ENCODE measurements around the gene MUC16. TPM values are rescaled to one million over a fixed set of nuclear protein-coding genes. Genes with fewer than 3 reads are reported as not detected.

Gene MUC16
- total RNA-seq, 1 donor from 2014 or later, result under 0.01 TPM

- no peak for DNase-seq (ENCODE audit: low read depth)
- TF ChIP-seq, protein P1, sequence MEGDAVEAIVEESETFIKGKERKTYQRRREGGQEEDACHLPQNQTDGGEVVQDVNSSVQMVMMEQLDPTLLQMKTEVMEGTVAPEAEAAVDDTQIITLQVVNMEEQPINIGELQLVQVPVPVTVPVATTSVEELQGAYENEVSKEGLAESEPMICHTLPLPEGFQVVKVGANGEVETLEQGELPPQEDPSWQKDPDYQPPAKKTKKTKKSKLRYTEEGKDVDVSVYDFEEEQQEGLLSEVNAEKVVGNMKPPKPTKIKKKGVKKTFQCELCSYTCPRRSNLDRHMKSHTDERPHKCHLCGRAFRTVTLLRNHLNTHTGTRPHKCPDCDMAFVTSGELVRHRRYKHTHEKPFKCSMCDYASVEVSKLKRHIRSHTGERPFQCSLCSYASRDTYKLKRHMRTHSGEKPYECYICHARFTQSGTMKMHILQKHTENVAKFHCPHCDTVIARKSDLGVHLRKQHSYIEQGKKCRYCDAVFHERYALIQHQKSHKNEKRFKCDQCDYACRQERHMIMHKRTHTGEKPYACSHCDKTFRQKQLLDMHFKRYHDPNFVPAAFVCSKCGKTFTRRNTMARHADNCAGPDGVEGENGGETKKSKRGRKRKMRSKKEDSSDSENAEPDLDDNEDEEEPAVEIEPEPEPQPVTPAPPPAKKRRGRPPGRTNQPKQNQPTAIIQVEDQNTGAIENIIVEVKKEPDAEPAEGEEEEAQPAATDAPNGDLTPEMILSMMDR (conservative IDR thresholded peaks at IDR 0.05; ENCODE audit: low read depth, low read length), result no peak
- H3K4me3 ChIP-seq (ENCODE audit: low read depth, low read length), result no peak overlapping the region
These were observed 42.7 kb upstream of the MUC16 start for GRCh38 chr19:9052894-9053293.

DNA sequence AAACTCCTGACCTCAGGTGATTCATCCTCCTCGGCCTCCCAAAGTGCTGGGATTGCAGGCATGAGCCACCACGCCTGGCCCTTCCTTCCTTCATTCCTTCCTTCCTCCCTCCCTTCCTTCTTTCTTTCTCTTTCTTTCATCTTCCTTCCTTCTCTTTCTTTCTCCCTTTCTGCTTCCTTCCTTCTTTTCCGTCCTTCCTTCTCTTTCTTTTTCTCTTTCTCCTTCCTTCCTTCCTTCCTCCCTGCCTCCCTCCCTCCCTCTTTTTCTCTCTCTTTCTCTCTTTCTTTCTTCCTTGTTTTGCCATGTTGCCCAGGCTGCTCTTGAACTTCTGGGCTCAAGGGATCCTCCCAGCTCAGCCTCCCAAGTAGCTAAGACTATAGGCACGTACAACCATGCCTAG lies 36.5 kb upstream of the MUC16 start:
- TF ChIP-seq, protein P1 (conservative IDR thresholded peaks at IDR 0.05; ENCODE audit: low read depth, low read length), result no peak
- no peak for DNase-seq (ENCODE audit: low read depth)
- H3K4me3 ChIP-seq (ENCODE audit: low read depth, low read length), result no peak overlapping the region

DNA sequence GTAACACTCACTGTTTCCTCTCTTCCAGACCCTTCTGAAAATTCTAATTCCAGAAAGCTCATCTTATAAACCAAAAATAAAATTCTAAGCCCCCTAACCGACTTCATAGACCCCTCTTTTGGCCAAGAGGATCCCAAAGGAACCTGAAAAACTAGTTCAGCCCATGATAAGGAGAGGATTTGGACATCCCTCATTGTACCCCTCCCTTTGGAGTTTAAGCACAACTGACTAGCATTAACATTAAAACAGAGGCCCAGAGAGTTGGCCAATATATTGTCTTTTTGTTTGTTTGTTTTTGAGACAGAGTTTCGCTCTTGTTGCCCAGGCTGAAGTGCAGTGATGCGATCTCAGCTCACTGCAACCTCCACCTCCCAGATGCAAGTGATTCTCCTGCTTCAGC lies 34.2 kb upstream of the MUC16 start:
- DNase-seq (ENCODE audit: low read depth), result no peak
- TF ChIP-seq, protein P1 (conservative IDR thresholded peaks at IDR 0.05; ENCODE audit: low read depth, low read length), result no peak
- no peak overlapping the region for H3K4me3 ChIP-seq (ENCODE audit: low read depth, low read length)

DNA sequence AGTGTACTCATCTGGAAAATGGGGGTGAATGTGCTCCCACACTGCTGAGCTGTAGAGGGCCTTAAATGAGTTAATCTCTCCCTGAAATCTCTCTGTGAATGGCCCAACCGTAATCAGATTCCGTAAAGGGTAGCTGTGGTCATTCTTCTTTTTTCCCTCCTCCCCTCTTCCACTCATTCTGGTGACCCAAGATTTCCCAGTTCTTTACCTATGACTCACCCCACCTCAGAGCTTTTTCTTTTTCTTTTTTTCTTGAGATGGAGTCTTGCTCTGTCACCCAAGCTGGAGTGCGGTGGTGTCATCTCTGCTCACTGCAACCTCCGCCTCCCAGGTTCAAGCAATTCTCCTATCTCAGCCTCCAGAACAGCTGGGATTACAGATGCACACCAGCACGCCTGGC lies 33.3 kb upstream of the MUC16 start:
- H3K4me3 ChIP-seq (ENCODE audit: low read depth, low read length), result no peak overlapping the region
- DNase-seq (ENCODE audit: low read depth), result no peak
- TF ChIP-seq, protein P1 (conservative IDR thresholded peaks at IDR 0.05; ENCODE audit: low read depth, low read length), result no peak

DNA sequence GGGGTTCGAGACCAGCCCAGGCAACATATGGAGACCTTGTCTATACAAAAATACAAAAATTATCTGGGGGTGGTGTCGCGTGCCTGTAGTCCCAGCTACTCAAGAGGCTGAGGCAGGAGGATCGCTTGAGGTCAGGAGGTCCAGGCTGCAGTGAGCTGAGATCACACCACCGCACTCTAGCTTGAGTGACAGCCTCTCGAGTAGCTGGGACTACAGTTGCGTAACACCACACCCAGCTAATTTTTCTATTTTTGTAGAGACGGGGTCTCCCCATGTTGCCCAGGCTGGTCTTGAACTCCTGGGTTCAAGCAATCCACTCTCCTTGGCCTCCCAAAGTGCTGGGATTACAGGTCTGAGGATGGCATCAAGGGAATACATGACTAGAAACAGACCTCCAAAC lies 30.8 kb upstream of the MUC16 start:
- no peak for DNase-seq (ENCODE audit: low read depth)
- TF ChIP-seq, protein P1 (conservative IDR thresholded peaks at IDR 0.05; ENCODE audit: low read depth, low read length), result no peak
- no peak overlapping the region for H3K4me3 ChIP-seq (ENCODE audit: low read depth, low read length)

DNA sequence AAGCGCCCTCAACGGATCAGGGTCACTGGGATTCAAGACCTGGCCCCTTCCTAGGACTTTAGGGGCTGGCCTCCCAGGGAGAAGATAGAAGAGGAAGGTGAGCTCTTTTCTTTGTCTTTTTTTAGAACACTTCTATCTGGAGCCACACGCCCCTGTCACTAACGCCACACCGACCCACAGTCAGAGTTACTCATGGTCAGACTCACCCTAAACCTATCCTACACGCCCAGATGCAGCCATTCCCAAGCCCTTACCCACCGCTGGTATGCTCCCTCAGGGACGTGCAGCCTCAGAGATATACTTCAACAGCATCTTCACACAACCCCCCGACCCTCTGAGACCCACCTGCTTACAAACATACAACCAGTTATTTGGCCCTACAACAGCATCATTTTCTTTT lies 29.9 kb upstream of the MUC16 start:
- DNase-seq (ENCODE audit: low read depth), result no peak
- TF ChIP-seq, protein P1 (conservative IDR thresholded peaks at IDR 0.05; ENCODE audit: low read depth, low read length), result no peak
- H3K4me3 ChIP-seq (ENCODE audit: low read depth, low read length), result no peak overlapping the region

GRCh38 chr19:9039728-9040127 lies 29.5 kb upstream of the MUC16 start:
- DNase-seq (ENCODE audit: low read depth), result no peak
- H3K4me3 ChIP-seq (ENCODE audit: low read depth, low read length), result no peak overlapping the region
- TF ChIP-seq, protein P1 (conservative IDR thresholded peaks at IDR 0.05; ENCODE audit: low read depth, low read length), result no peak

All from epithelial cell of proximal tubule (primary cell).